Activated naive CD8-positive, alpha-beta T cell treated with anti-CD3 and anti-CD28 coated beads, Interleukin-2, amount 50 U/mL, for 24 hours (primary cell): ENCODE results near the gene TTR.

Source experiments
- ATAC-seq: fragments of 150-1000 bp; cut with Tn5 transposase; one replicate; pipeline ENCODE4 v1.10.0; 2021
- DNase-seq: peaks from one replicate; pipeline ENCODE4 v3.0.0; 2021
- H3K27ac Mint-ChIP-seq: one replicate; pipeline ENCODE4 v1.8.0; 2021; ENCODE audit warnings: mild to moderate bottlenecking, mixed read lengths
- H3K27me3 Mint-ChIP-seq: one replicate; pipeline ENCODE4 v1.8.0; 2021; ENCODE audit warnings: mixed read lengths
- H3K36me3 Mint-ChIP-seq: one replicate; pipeline ENCODE4 v1.8.0; 2021; ENCODE audit warnings: low read depth, mixed read lengths
- H3K4me1 Mint-ChIP-seq: one replicate; pipeline ENCODE4 v1.8.0; 2021; ENCODE audit warnings: mixed read lengths
- H3K4me3 Mint-ChIP-seq: one replicate; pipeline ENCODE4 v1.8.0; 2021; ENCODE audit warnings: mild to moderate bottlenecking, moderate library complexity, mixed read lengths
- H3K9me3 Mint-ChIP-seq: one replicate; pipeline ENCODE4 v1.8.0; 2021; ENCODE audit warnings: mixed read lengths

TTR gene

DNA sequence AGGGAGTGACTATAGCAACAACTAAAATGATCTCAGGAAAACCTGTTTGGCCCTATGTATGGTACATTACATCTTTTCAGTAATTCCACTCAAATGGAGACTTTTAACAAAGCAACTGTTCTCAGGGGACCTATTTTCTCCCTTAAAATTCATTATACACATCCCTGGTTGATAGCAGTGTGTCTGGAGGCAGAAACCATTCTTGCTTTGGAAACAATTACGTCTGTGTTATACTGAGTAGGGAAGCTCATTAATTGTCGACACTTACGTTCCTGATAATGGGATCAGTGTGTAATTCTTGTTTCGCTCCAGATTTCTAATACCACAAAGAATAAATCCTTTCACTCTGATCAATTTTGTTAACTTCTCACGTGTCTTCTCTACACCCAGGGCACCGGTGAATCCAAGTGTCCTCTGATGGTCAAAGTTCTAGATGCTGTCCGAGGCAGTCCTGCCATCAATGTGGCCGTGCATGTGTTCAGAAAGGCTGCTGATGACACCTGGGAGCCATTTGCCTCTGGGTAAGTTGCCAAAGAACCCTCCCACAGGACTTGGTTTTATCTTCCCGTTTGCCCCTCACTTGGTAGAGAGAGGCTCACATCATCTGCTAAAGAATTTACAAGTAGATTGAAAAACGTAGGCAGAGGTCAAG is 955 bp downstream of the TTR start:
- no peak for ATAC-seq
- no peaks in the 10 kb centered on the region for H3K4me1 Mint-ChIP-seq
- no peaks in the 10 kb centered on the region for H3K36me3 Mint-ChIP-seq

DNA sequence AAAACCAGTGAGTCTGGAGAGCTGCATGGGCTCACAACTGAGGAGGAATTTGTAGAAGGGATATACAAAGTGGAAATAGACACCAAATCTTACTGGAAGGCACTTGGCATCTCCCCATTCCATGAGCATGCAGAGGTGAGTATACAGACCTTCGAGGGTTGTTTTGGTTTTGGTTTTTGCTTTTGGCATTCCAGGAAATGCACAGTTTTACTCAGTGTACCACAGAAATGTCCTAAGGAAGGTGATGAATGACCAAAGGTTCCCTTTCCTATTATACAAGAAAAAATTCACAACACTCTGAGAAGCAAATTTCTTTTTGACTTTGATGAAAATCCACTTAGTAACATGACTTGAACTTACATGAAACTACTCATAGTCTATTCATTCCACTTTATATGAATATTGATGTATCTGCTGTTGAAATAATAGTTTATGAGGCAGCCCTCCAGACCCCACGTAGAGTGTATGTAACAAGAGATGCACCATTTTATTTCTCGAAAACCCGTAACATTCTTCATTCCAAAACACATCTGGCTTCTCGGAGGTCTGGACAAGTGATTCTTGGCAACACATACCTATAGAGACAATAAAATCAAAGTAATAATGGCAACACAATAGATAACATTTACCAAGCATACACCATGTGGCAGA is 3.6 kb downstream of the TTR start:
- DNase-seq (no peak), ATAC-seq (no peak)
- Mint-ChIP-seq H3K9me3 (no peaks in the 10 kb centered on the region), H3K27ac (no peak overlapping the region), H3K36me3 (no peaks in the 10 kb centered on the region), H3K4me3 (no peak overlapping the region), H3K27me3 (no peaks in the 10 kb centered on the region), H3K4me1 (no peaks in the 10 kb centered on the region)

More for the DNA sequence above, 955 bp downstream of the TTR start:
- H3K4me3 Mint-ChIP-seq, result no peak overlapping the region
- no peak overlapping the region for H3K27ac Mint-ChIP-seq
- H3K9me3 Mint-ChIP-seq, result no peaks in the 10 kb centered on the region
- H3K27me3 Mint-ChIP-seq, result no peaks in the 10 kb centered on the region
- no peak for DNase-seq

DNA sequence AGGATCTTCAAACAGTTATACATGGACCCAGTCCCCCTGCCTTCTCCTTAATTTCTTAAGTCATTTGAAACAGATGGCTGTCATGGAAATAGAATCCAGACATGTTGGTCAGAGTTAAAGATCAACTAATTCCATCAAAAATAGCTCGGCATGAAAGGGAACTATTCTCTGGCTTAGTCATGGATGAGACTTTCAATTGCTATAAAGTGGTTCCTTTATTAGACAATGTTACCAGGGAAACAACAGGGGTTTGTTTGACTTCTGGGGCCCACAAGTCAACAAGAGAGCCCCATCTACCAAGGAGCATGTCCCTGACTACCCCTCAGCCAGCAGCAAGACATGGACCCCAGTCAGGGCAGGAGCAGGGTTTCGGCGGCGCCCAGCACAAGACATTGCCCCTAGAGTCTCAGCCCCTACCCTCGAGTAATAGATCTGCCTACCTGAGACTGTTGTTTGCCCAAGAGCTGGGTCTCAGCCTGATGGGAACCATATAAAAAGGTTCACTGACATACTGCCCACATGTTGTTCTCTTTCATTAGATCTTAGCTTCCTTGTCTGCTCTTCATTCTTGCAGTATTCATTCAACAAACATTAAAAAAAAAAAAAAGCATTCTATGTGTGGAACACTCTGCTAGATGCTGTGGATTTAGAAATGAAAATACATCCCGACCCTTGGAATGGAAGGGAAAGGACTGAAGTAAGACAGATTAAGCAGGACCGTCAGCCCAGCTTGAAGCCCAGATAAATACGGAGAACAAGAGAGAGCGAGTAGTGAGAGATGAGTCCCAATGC is 4.6 kb downstream of the TTR start:
- H3K9me3 Mint-ChIP-seq, result no peaks in the 10 kb centered on the region
- H3K4me1 Mint-ChIP-seq, result no peaks in the 10 kb centered on the region
- H3K4me3 Mint-ChIP-seq, result no peak overlapping the region
- no peaks in the 10 kb centered on the region for H3K36me3 Mint-ChIP-seq
- H3K27me3 Mint-ChIP-seq, result no peaks in the 10 kb centered on the region
- DNase-seq (no peak), ATAC-seq (no peak)
- H3K27ac Mint-ChIP-seq, result no peak overlapping the region

DNA sequence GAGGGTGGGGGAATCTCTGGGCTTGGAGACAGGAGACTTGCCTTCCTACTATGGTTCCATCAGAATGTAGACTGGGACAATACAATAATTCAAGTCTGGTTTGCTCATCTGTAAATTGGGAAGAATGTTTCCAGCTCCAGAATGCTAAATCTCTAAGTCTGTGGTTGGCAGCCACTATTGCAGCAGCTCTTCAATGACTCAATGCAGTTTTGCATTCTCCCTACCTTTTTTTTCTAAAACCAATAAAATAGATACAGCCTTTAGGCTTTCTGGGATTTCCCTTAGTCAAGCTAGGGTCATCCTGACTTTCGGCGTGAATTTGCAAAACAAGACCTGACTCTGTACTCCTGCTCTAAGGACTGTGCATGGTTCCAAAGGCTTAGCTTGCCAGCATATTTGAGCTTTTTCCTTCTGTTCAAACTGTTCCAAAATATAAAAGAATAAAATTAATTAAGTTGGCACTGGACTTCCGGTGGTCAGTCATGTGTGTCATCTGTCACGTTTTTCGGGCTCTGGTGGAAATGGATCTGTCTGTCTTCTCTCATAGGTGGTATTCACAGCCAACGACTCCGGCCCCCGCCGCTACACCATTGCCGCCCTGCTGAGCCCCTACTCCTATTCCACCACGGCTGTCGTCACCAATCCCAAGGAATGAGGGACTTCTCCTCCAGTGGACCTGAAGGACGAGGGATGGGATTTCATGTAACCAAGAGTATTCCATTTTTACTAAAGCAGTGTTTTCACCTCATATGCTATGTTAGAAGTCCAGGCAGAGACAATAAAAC is 6.5 kb downstream of the TTR start:
- Mint-ChIP-seq H3K9me3 (no peaks in the 10 kb centered on the region), H3K36me3 (no peaks in the 10 kb centered on the region), H3K27ac (no peak overlapping the region), H3K27me3 (peaks cover 3% of the 10 kb centered on the region), H3K4me1 (peaks cover under 1% of the 10 kb centered on the region), H3K4me3 (no peak overlapping the region)
- ATAC-seq, result no peak
- no peak for DNase-seq

DNA sequence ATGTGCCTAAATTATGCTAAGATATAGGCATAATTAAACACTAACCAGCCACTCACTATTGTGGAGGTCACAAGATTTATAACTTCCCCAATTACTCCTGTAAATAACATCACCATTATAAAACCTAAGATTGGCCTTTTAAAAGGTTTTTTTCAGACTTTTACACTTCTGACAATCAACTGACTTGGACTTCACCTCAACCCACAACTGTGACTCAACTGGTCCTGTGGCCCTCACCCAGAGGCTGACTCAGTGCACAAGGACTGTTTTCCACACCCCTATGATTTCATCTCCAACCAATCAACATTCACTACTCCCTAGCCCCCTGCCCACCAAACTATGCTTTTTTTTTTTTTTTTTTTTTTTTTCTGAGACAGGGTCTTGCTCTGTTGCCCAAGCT is 11.6 kb downstream of the TTR start:
- peak; percentile 83 for ATAC-seq
- peaks cover 3% of the 10 kb centered on the region for H3K4me1 Mint-ChIP-seq

DNA sequence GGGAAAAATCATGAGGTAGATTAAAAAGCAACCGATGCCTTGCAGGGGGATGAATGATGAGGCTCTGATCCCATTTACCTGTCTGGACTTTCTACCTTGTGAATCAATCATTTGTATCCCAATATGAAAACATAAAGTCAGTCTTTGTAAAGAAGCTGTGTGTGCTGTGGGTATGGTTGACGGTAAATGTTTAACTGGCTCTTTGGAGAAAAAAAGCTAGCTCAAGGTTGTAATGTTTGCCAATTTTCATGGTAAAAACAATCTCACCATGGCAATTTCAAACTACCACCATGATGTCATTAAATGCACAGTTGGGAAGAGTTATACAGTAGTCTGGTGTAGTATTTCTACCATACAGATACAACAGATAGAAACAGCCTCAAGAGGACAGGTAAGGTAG is 14.6 kb downstream of the TTR start:
- H3K27me3 Mint-ChIP-seq, result peaks cover 11% of the 10 kb centered on the region
- no peak for ATAC-seq

More for the DNA sequence above, 11.6 kb downstream of the TTR start:
- no peaks in the 10 kb centered on the region for H3K9me3 Mint-ChIP-seq
- H3K36me3 Mint-ChIP-seq, result no peaks in the 10 kb centered on the region
- peaks cover 11% of the 10 kb centered on the region for H3K27me3 Mint-ChIP-seq
- H3K27ac Mint-ChIP-seq, result peak overlapping the region; percentile 43
- H3K4me3 Mint-ChIP-seq, result no peak overlapping the region
- peak; percentile 6 for DNase-seq

DNA sequence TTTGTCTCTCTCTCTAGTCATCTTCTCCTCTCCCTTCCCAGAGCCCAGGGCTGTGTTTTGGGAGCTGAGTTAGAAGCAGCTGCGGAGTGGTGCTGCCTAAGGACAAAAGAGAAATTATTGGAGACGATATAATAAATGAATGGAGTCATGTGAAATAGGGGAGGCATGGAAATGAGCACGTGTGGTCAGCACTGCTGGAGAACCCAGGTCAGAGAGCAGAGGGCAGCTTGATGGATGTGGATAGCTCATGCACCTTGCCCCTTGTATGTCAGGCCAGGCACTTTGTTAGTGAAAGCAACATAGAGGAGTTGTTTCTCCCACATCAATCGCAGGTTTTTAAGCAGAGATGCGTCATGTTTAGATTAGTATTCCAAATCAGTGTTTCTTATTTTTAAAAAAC is 15.7 kb downstream of the TTR start:
- H3K9me3 Mint-ChIP-seq, result no peaks in the 10 kb centered on the region
- no peak overlapping the region for H3K27ac Mint-ChIP-seq
- peaks cover 8% of the 10 kb centered on the region for H3K27me3 Mint-ChIP-seq
- H3K4me3 Mint-ChIP-seq, result no peak overlapping the region
- ATAC-seq (no peak), DNase-seq (no peak)
- H3K4me1 Mint-ChIP-seq, result peaks cover 3% of the 10 kb centered on the region
- H3K36me3 Mint-ChIP-seq, result no peaks in the 10 kb centered on the region

More for the DNA sequence above, 14.6 kb downstream of the TTR start:
- Mint-ChIP-seq H3K36me3 (no peaks in the 10 kb centered on the region), H3K4me1 (peaks cover 3% of the 10 kb centered on the region), H3K9me3 (no peaks in the 10 kb centered on the region), H3K27ac (no peak overlapping the region), H3K4me3 (no peak overlapping the region)
- DNase-seq, result no peak

DNA sequence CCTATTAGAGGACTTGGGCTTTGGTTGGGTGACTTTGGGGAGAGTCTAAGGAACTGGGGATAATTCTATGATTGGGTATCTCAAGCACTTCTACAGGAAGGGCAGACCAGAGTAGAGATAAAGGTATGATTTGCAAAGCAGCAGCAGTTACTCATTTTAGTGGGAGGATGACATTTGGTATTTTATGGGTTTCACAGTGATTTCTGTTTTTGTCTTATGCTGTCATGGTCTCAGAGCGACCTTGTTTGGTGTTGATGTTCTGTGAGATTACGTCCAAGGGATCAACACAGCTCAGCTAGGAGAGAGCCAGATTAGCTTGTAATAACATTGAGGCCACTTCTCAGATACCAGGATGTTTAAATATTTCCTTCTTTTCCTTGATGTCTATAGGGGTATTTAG is 18.2 kb downstream of the TTR start:
- Mint-ChIP-seq H3K36me3 (no peaks in the 10 kb centered on the region), H3K27me3 (peaks cover 4% of the 10 kb centered on the region), H3K27ac (no peak overlapping the region), H3K9me3 (no peaks in the 10 kb centered on the region), H3K4me1 (no peaks in the 10 kb centered on the region), H3K4me3 (no peak overlapping the region)
- DNase-seq (no peak), ATAC-seq (no peak)

DNA sequence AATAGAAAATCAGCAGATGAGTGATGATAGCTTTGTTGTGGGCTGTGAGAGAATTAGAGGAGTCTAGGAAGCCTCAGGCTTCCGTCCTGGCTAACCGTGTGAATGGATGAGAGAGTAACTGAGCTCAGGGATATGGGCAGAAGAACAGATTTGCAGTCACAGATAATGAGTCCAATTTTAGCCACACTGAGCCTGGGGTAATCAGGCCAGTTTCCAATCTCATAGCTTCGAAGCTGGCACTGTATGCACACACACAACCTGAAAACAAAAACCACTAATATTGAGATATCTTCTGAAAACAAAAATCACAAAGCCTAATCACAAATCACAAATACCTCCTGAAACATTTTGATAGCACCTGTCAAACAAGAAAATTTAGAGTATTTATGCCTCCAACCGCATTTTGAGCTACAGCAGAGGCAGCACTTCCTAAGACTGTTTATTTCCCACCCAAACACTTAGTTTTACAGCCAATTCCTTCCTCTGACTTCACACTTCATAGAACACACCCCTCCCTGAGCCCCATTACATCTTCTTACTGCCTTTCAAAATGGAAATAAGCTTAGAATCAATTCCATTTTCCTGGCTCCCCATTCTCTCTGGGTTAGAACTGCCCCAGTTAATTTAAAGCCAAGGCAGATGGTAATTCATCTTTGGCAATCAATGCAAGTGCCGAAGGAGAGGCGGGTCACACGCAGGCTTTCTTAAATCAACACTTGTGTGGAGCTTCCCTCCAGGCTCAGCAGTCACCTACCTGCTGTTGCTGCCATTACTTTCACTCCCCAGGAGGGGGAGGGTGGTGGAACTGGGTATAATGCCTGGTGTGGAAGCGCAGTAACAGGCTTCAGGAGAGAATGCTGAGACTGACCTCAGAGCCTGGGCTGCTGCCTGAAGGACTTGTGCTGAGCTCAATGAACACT is 18.9 kb downstream of the TTR start:
- Mint-ChIP-seq H3K9me3 (no peaks in the 10 kb centered on the region), H3K27me3 (peaks cover 4% of the 10 kb centered on the region), H3K4me1 (no peaks in the 10 kb centered on the region), H3K36me3 (no peaks in the 10 kb centered on the region), H3K4me3 (no peak overlapping the region), H3K27ac (no peak overlapping the region)
- DNase-seq (no peak), ATAC-seq (no peak)

DNA sequence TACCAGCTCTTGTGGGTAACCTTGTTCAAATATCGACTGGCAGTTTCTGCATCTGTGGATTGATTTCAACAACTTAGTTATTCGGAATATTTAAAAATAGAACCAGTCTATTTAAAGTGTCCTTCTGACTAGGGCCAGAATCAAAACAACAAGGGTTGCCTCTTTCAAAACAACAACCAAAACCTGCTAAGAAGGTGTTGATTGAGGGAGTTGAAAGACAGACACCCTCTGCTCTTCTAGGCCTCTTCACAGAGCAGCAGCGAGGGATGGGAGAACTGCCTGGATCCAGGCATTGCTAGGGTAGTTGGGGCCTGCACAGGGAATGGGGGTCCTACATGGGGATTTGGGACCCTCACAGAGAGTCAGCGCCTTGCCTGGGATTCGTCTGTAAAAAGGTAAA is 19.8 kb downstream of the TTR start:
- DNase-seq, result no peak
- H3K4me1 Mint-ChIP-seq, result peaks cover 2% of the 10 kb centered on the region
- ATAC-seq, result no peak
- H3K27ac Mint-ChIP-seq, result no peak overlapping the region
- H3K9me3 Mint-ChIP-seq, result no peaks in the 10 kb centered on the region
- H3K36me3 Mint-ChIP-seq, result no peaks in the 10 kb centered on the region
- H3K27me3 Mint-ChIP-seq, result peaks cover 2% of the 10 kb centered on the region
- H3K4me3 Mint-ChIP-seq, result no peak overlapping the region

DNA sequence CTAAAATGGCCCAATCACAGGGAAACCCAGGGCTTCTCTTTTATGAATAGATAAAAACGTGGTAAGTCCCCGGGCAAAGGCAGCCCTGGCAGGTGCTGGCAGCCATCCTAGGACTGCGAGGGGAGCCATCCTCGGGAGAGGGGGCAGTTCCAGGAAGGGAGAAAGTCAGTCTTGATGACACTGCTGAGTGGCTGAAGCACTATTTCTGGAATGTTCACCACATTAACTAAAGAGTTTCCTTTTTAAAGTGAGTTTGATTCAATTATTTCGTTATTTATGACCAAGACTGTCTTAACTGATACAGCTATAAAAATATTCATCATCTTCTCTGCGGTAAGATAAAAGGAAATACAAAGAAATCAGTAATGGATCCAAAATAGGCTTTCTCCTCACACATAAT is 20.4 kb downstream of the TTR start:
- H3K4me1 Mint-ChIP-seq, result peaks cover 2% of the 10 kb centered on the region
- H3K36me3 Mint-ChIP-seq, result no peaks in the 10 kb centered on the region
- ATAC-seq (no peak), DNase-seq (no peak)
- no peak overlapping the region for H3K27ac Mint-ChIP-seq
- H3K4me3 Mint-ChIP-seq, result no peak overlapping the region
- H3K27me3 Mint-ChIP-seq, result peaks cover 4% of the 10 kb centered on the region
- no peaks in the 10 kb centered on the region for H3K9me3 Mint-ChIP-seq

DNA sequence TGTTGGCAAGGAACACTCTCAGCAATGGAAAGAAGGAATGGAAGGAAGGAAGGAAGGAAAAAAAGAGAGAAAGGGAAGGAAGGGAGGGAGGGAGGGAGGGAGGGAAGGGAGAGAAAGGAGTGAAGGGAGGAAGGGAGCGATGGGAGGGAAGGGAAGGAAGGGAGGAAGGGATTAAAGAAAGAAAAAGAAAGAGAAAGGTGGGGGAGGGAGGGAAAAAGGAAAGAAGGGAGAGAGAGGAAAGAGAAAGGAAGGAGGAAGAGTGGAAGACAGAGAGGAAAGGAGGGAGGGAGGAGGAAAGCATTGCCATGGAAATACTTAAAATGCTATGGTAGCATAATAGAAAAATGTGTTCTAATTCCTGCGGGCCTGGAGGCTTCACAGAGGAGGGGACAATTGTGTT is 22.4 kb downstream of the TTR start:
- H3K27ac Mint-ChIP-seq, result no peak overlapping the region

DNA sequence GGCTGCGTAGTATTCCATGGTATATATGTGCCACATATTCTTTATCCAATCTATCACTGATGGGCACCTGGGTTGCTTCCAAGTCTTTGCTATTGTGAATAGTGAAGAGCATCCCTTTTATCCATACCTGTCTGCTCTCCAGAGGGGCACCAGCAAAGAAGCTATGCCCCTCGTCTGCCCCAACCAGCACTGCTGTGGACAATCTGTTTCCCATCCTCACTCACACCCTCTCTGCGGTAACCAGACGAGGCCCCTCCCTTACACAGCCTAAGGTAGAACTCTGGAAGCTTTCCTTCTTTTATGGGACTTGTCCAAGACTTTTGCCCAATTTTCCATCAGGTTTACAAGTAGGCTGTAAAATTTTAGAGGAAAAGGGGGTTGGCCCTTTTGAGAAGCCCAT is 24.9 kb downstream of the TTR start:
- no peak for DNase-seq
- no peak overlapping the region for H3K4me3 Mint-ChIP-seq
- ATAC-seq, result no peak
- peaks cover 5% of the 10 kb centered on the region for H3K27me3 Mint-ChIP-seq
- H3K36me3 Mint-ChIP-seq, result no peaks in the 10 kb centered on the region
- no peak overlapping the region for H3K27ac Mint-ChIP-seq
- peaks cover 2% of the 10 kb centered on the region for H3K4me1 Mint-ChIP-seq
- H3K9me3 Mint-ChIP-seq, result no peaks in the 10 kb centered on the region

More for the DNA sequence above, 22.4 kb downstream of the TTR start:
- Mint-ChIP-seq H3K27me3 (peaks cover 5% of the 10 kb centered on the region), H3K9me3 (no peaks in the 10 kb centered on the region), H3K4me1 (peaks cover 2% of the 10 kb centered on the region), H3K36me3 (no peaks in the 10 kb centered on the region), H3K4me3 (no peak overlapping the region)
- ATAC-seq (no peak), DNase-seq (no peak)
